ENCODE results near the gene MLX. TPM values are rescaled to one million over a fixed set of nuclear protein-coding genes. Genes with fewer than 3 reads are reported as not detected.

The MLX gene
- total RNA-seq, 1 donor from 2014 or later, result 33.2 TPM

GRCh38 chr17:42520540-42520951 lies 46.4 kb upstream of the MLX start:
- TF ChIP-seq CTCF (IDR thresholded peaks at IDR 0.05; ENCODE audit: insufficient read depth, low read length, severe bottlenecking), result peak; percentile 33
- DNase-seq (ENCODE audit: low read depth), result no peak
- no peak overlapping the region for H3K4me3 ChIP-seq (ENCODE audit: low read depth, low read length)
- peaks cover 7% of the 10 kb centered on the region for H3K36me3 ChIP-seq (ENCODE audit: control insufficient read depth, insufficient read depth, low read length)
- no peaks in the 10 kb centered on the region for H3K27me3 ChIP-seq (ENCODE audit: control insufficient read depth, insufficient read depth, low read length)
- FAIRE-seq, result no peak

- peaks cover 7% of the 10 kb centered on the region for H3K36me3 ChIP-seq (ENCODE audit: control insufficient read depth, insufficient read depth, low read length)
- DNase-seq (ENCODE audit: low read depth) (no peak), FAIRE-seq (no peak)
Measured at GRCh38 chr17:42521036-42521435, 45.9 kb upstream of the MLX start.

GRCh38 chr17:42521666-42522262 lies 45.1 kb upstream of the MLX start:
- no peak for TF ChIP-seq CTCF (IDR thresholded peaks at IDR 0.05; ENCODE audit: insufficient read depth, low read length, severe bottlenecking)
- DNase-seq (ENCODE audit: low read depth) (no peak), FAIRE-seq (no peak)
- Histone ChIP-seq H3K36me3 (ENCODE audit: control insufficient read depth, insufficient read depth, low read length) (peaks cover 7% of the 10 kb centered on the region), H3K27me3 (ENCODE audit: control insufficient read depth, insufficient read depth, low read length) (no peaks in the 10 kb centered on the region), H3K4me3 (ENCODE audit: low read depth, low read length) (no peak overlapping the region)

More at GRCh38 chr17:42521036-42521435, 45.9 kb upstream of the MLX start:
- TF ChIP-seq CTCF (IDR thresholded peaks at IDR 0.05; ENCODE audit: insufficient read depth, low read length, severe bottlenecking), result no peak
- Histone ChIP-seq H3K27me3 (ENCODE audit: control insufficient read depth, insufficient read depth, low read length) (no peaks in the 10 kb centered on the region), H3K4me3 (ENCODE audit: low read depth, low read length) (no peak overlapping the region)

- Histone ChIP-seq H3K4me3 (ENCODE audit: low read depth, low read length) (no peak overlapping the region), H3K36me3 (ENCODE audit: control insufficient read depth, insufficient read depth, low read length) (peaks cover 7% of the 10 kb centered on the region), H3K27me3 (ENCODE audit: control insufficient read depth, insufficient read depth, low read length) (no peaks in the 10 kb centered on the region)
- FAIRE-seq (no peak), DNase-seq (ENCODE audit: low read depth) (no peak)
- no peak for TF ChIP-seq CTCF (IDR thresholded peaks at IDR 0.05; ENCODE audit: insufficient read depth, low read length, severe bottlenecking)
Measured at GRCh38 chr17:42522263-42522790, 44.6 kb upstream of the MLX start.

- peaks cover 7% of the 10 kb centered on the region for H3K36me3 ChIP-seq (ENCODE audit: control insufficient read depth, insufficient read depth, low read length)
- FAIRE-seq (no peak), DNase-seq (ENCODE audit: low read depth) (no peak)
- no peak overlapping the region for H3K4me3 ChIP-seq (ENCODE audit: low read depth, low read length)
- H3K27me3 ChIP-seq (ENCODE audit: control insufficient read depth, insufficient read depth, low read length), result no peaks in the 10 kb centered on the region
- TF ChIP-seq CTCF (IDR thresholded peaks at IDR 0.05; ENCODE audit: insufficient read depth, low read length, severe bottlenecking), result no peak
Measured at GRCh38 chr17:42522798-42523278, 44.1 kb upstream of the MLX start.

GRCh38 chr17:42525221-42525620 lies 41.7 kb upstream of the MLX start:
- FAIRE-seq, result no peak
- DNase-seq (ENCODE audit: low read depth), result peak; percentile 90
- Histone ChIP-seq H3K36me3 (ENCODE audit: control insufficient read depth, insufficient read depth, low read length) (peaks cover 7% of the 10 kb centered on the region), H3K27me3 (ENCODE audit: control insufficient read depth, insufficient read depth, low read length) (no peaks in the 10 kb centered on the region), H3K4me3 (ENCODE audit: low read depth, low read length) (no peak overlapping the region)
- TF ChIP-seq CTCF (IDR thresholded peaks at IDR 0.05; ENCODE audit: insufficient read depth, low read length, severe bottlenecking), result no peak
